Mammary epithelial cell (primary cell): ENCODE results near the gene MXD3.

Source experiments
- CTCF ChIP-seq, 2 donors: IDR thresholded peaks in 1 of 2; conservative IDR thresholded peaks in 1 of 2; 2 replicates each; pipeline ENCODE4 v1.5.1; 2011 to 2012; ENCODE audit warnings: inconsistent platforms in 2 of 2, low read length in 2 of 2, mild to moderate bottlenecking in 2 of 2, control low read depth in 1 of 2, low read depth in 1 of 2; ENCODE audit not compliant: insufficient read depth in 1 of 2; ENCODE audit errors: extremely low read depth in 1 of 2
- EZH2 ChIP-seq: IDR thresholded peaks from 2 replicates; pipeline ENCODE4 v1.6.1; 2012; ENCODE audit warnings: low read length, inconsistent platforms, borderline replicate concordance

GRCh38 chr5:177349762-177350161, 38.1 kb upstream of the MXD3 start:
- no peak for TF ChIP-seq CTCF (conservative IDR thresholded peaks at IDR 0.05 in 1 of 2, IDR thresholded peaks at IDR 0.05 in 1 of 2; ENCODE audit: extremely low read depth in 1 of 2, insufficient read depth in 1 of 2, low read depth in 1 of 2, low read length in 2 of 2)
- TF ChIP-seq EZH2 = no peak
